Measurements from ENCODE around the gene SEC22B.
"Not testable (repeated sequence)": the region's sequence is repeated elsewhere in the genome, so short reads cannot be mapped to it uniquely, and the experiment has no call there.

SEC22B gene

DNA sequence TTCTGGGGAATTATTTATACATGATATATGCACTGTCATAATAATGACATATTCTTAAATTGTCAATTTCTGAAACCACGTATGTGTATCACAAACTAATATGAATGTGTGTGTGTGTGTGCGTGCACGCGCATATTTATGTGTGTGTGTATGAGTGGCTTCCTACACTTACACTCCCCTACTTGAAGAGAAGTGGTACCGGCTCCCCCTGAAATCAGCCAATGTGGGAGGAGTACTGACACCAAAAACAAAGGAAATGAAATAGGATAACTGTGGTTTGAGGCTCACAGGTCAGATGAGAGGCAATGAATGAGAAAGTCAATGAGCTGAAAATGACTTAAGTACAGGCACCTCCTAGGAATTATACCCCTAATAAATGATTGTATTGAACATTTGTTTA is 64.1 kb downstream of the SEC22B start:
- not testable (repeated sequence) for DNase-seq

DNA sequence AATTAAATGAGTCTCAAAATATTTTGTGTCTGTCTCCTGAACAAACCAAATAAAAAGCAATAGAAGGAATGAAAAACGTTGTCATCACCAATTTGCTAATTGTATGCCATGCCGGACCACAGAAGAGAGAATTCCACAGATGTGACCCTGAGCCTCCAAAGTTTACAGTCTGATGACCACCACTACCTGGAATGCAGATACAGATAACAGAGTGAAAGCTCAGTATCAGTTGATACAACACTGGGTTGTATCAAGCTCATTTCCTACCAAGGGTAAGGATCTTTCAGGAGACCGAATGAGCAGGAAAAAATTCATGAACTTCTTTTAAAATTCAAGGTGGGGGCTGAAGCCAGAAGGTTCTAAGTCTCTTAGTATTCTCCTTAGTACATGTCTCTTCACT is 64.5 kb downstream of the SEC22B start:
- not testable (repeated sequence) for DNase-seq

- not testable (repeated sequence) for DNase-seq
These were observed 65.3 kb downstream of the SEC22B start for GRCh38 chr1:120111008-120111407.

- not testable (repeated sequence) for DNase-seq
These were observed 66.7 kb downstream of the SEC22B start for GRCh38 chr1:120109656-120110055.

- DNase-seq: not testable (repeated sequence)
These were observed 67.1 kb downstream of the SEC22B start for GRCh38 chr1:120109180-120109579.

DNA sequence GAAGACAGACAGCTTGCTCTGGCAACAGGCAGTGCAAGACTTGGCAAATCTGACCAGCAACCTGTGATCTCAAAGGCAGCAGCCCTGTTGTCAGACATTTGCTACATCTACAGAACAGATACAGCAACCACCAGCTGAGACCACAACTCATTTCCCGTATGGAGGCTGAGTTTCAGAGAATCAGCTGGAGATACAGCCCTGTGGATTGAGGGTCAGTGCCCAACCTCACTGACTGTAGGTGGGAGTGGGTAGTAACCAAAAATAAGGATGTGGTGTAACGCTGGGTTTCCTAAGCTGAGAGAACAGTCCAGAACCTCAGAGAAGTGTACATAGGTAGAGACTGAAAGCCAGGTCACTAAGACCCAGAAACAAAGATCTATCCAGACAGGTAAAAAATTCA is 71.0 kb downstream of the SEC22B start:
- not testable (repeated sequence) for DNase-seq

- not testable (repeated sequence) for DNase-seq
These were observed 72.6 kb downstream of the SEC22B start for GRCh38 chr1:120103768-120104167.

DNA sequence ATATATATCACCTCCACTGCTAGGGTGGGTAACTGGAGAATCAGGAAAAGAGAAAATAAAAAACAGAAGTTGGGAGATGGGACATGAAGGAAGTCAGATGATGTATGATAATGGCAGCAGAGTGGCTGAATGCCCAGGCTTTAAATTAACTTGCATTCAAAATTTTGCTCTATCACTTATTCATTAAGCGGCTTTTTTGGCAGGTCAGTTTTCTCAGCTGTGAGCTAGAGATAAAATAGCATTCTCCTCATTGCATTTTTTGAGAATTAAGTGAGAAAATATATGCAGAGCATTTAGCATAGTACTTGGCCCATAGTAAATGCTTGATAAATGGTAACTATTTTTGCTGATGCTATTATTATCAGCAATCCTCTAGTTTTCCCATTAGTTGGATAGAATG is 74.7 kb downstream of the SEC22B start:
- not testable (repeated sequence) for DNase-seq

Measured in activated CD4-positive, alpha-beta T cell treated with anti-CD3 and anti-CD28 coated beads for 4 hours (primary cell).